Temporal lobe (tissue), 2 donors: ENCODE results near the gene MUC4. TPM values are rescaled to one million over a fixed set of nuclear protein-coding genes. Genes with fewer than 3 reads are reported as not detected.

ENCODE experiments used
- small RNA-seq: library from RNA; depleted of rRNA; stranded (forward); fragments of <200 nt; gene quantifications from one replicate; pipeline ENCODE3, GENCODE V24; 2014; ENCODE audit warnings: low replicate concordance
- total RNA-seq: library from RNA; depleted of rRNA; stranded (reverse); fragments of >200 nt; gene quantifications from one replicate; pipeline ENCODE4 v1.2.3, GENCODE V29; 2014

Gene MUC4
- total RNA-seq, 1 donor from 2014 or later: under 0.01 TPM

Small RNA genes within 50 kb of the gene (small RNA-seq; reads per million reads assigned to genes)
- not detected for gene MIR570

Other genes with a start within 250 kb of the MUC4 start
- gene APOD, start 228.0 kb downstream of the MUC4 start, total RNA-seq: 7.4 TPM
- gene MUC20, start 91.0 kb downstream of the MUC4 start, total RNA-seq: 2.5 TPM
- gene TNK2, start 96.6 kb upstream of the MUC4 start, total RNA-seq: 13.0 TPM